Anterior cingulate cortex (tissue), 58 donors: ENCODE results near the gene C19orf44.

ENCODE experiments used
- DNase-seq, 58 donors: peaks; one replicate each; lab custom pipeline; 2025; lab: John Stamatoyannopoulos, UW

C19orf44 gene

GRCh38 chr19:16566161-16566560 lies 70.0 kb downstream of the C19orf44 start:
- DNase-seq: no peak

GRCh38 chr19:16566702-16567101 lies 70.5 kb downstream of the C19orf44 start:
- no peak for DNase-seq

GRCh38 chr19:16569609-16570320 lies 73.6 kb downstream of the C19orf44 start:
- DNase-seq: no peak
